GM10266 (cell line): ENCODE data around the gene OSBPL1A.

Experiments
- DNase-seq: peaks from one replicate; pipeline ENCODE4 v3.0.0; 2012; ENCODE audit errors: extremely low spot score
- CTCF ChIP-seq: IDR thresholded peaks from 2 replicates; pipeline ENCODE4 v1.5.1; 2012; ENCODE audit warnings: mild to moderate bottlenecking, low read depth; ENCODE audit not compliant: control insufficient read depth, insufficient read depth; ENCODE audit errors: missing control alignments

Gene OSBPL1A

GRCh38 chr18:24209558-24209957 is 188.1 kb downstream of the OSBPL1A start:
- DNase-seq, result no peak

GRCh38 chr18:24208270-24209035 is 189.2 kb downstream of the OSBPL1A start:
- no peak for TF ChIP-seq CTCF
- DNase-seq, result no peak

More at GRCh38 chr18:24209558-24209957, 188.1 kb downstream of the OSBPL1A start:
- no peak for TF ChIP-seq CTCF

- no peak for TF ChIP-seq CTCF
- DNase-seq, result no peak
Measured at GRCh38 chr18:24204904-24205303, 192.7 kb downstream of the OSBPL1A start.

- no peak for TF ChIP-seq CTCF
- DNase-seq, result no peak
Measured at GRCh38 chr18:24201699-24202687, 195.6 kb downstream of the OSBPL1A start.

GRCh38 chr18:24200494-24201290 is 196.9 kb downstream of the OSBPL1A start:
- no peak for DNase-seq
- no peak for TF ChIP-seq CTCF

GRCh38 chr18:24199372-24199962 is 198.2 kb downstream of the OSBPL1A start:
- DNase-seq, result no peak
- TF ChIP-seq CTCF, result no peak
